ENCODE data around the gene NDUFS3.

NDUFS3 gene

DNA sequence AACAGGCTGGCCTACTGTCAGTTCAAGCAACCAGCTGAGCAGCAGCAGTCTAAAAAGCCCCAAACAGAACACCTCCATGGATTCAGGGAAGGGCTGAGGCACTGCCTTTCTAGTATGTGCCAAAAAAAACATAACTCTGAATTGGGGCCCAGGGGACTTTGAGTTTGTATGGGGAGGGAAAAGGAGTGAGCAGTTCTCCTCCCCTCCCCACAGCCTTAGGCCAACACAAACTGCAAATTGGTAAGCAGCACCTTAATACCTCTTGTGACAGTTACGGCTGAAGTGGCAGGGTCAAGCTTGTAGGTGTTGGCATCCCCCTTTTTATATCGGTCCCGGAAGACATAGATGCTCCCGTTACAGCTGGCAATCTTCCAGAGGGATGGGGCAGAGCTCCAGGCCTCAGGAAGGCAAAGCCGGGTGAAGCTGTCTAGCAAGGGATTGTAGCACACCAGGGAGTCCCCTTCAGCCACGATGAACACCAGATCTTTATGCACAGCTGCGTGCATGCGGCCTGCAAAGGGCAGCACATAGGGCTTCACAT, 6.1 kb upstream of the NDUFS3 start:
- no peak for DNase-seq (ENCODE audit: low spot score)
- TF ChIP-seq, protein P1, sequence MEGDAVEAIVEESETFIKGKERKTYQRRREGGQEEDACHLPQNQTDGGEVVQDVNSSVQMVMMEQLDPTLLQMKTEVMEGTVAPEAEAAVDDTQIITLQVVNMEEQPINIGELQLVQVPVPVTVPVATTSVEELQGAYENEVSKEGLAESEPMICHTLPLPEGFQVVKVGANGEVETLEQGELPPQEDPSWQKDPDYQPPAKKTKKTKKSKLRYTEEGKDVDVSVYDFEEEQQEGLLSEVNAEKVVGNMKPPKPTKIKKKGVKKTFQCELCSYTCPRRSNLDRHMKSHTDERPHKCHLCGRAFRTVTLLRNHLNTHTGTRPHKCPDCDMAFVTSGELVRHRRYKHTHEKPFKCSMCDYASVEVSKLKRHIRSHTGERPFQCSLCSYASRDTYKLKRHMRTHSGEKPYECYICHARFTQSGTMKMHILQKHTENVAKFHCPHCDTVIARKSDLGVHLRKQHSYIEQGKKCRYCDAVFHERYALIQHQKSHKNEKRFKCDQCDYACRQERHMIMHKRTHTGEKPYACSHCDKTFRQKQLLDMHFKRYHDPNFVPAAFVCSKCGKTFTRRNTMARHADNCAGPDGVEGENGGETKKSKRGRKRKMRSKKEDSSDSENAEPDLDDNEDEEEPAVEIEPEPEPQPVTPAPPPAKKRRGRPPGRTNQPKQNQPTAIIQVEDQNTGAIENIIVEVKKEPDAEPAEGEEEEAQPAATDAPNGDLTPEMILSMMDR (IDR thresholded peaks at IDR 0.05; ENCODE audit: extremely low read depth, missing control alignments), result no peak

DNA sequence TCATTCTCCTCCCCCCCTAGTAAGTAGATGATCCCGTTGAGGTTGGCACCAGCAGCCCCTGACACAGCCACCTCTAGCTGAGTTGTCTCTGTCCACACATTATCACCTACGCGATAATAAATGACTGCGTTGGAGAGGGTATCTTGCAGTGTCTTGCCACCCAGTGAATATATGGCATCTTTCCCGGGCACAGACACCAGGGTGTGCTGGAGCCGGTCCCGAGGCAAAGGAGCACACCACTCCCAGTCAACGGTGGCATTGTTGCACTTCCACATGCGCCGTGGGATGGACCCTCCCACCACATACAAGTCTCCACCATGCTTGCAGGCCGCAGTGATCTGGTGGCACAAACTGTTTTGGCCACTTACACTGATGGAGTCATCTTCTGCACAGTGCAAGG, 5.6 kb upstream of the NDUFS3 start:
- TF ChIP-seq, protein P1 (IDR thresholded peaks at IDR 0.05; ENCODE audit: extremely low read depth, missing control alignments), result no peak
- DNase-seq (ENCODE audit: low spot score), result no peak

DNA sequence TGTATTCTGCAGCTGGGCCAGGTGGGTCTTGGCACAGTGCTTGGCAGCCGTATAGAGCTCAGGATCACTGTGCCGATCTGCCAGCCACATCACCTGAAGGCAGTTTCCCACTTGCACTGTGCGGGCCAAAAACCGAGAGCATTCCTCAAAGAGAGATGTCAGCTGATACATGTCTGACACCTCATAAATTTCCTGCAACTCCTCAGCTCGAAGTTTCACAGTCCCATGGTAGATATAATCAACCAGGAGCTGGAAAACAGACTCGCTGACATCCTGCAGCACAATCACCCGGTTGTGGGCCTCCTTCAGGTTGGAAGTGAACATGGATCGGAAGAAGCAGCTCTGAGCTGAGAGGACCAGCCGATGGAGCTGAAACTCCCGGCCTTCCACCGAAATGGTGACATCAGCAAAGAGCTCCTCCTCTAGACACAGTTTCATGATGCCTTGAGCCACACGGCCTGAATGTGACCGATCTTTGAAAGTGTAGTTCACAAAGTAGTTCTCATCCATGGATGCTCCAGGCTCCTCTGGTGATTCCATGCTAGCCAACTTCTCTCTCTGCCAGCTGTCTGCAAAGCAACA, 1.3 kb upstream of the NDUFS3 start:
- no peak for DNase-seq (ENCODE audit: low spot score)
- TF ChIP-seq, protein P1 (IDR thresholded peaks at IDR 0.05; ENCODE audit: extremely low read depth, missing control alignments), result no peak

DNA sequence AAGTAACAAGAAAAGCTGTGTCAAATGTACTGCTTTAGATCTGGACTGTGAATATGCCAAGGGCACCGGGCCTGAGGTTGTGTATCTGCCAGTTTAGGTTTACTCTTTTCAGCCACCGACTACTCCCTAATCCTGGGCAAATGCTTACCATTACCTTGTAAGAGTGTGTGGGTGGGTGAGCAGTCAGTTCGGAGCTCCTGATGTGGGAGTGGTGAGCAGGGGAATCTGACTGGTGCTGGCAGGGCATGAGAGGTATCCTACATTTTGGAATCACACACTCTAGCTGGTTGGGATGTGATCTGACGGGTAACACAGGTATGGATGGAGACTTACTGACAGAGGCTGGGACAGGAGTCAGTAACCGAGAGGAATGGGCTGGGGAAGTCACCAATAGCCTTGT, 5.0 kb downstream of the NDUFS3 start:
- TF ChIP-seq, protein P1 (IDR thresholded peaks at IDR 0.05; ENCODE audit: extremely low read depth, missing control alignments), result no peak
- DNase-seq (ENCODE audit: low spot score), result no peak

DNA sequence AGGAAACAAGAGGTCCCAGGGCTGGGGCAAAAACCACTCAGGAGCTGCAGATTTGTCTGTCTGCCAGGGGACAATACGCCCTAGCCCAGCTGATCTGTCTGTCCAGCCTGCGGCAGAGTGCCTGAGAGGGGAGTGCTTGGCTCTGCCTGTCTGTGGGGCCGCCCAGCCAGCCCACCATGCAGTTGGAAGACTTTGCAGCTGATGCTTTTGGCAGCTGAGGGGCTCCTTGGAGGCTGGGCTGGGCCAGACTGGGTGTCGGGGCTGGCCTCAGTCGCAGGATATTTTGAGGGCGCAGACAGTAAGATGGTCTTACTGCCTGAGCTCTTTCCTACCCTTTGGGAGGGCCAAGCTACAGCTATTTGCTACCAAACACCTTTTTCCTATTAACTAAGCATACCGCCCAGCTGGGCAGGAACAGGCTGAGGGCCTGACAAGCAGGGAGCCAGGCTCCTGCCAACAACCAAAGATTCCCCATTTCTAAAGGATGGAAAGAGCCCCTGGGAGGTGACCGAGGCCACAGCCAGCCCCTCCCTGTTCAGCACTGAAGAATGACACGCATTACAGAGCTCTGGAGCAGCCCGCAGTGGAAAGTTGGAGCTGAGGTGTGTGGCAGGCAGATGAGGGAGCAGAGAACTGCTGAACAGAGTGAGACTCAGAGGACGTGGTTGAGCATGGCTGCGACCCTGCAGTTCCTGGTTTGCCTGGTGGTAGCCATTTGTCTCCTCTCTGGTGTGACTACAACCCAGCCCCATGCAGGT, 7.4 kb downstream of the NDUFS3 start, which contains the start of gene FAM180B:
FAM180B (plus strand) TSS at position 581 of the 758 bp plus-strand sequence; CDS start at position 672, 91 bp downstream.
- TF ChIP-seq, protein P1 (IDR thresholded peaks at IDR 0.05; ENCODE audit: extremely low read depth, missing control alignments), result no peak
- no peak for DNase-seq (ENCODE audit: low spot score)

DNA sequence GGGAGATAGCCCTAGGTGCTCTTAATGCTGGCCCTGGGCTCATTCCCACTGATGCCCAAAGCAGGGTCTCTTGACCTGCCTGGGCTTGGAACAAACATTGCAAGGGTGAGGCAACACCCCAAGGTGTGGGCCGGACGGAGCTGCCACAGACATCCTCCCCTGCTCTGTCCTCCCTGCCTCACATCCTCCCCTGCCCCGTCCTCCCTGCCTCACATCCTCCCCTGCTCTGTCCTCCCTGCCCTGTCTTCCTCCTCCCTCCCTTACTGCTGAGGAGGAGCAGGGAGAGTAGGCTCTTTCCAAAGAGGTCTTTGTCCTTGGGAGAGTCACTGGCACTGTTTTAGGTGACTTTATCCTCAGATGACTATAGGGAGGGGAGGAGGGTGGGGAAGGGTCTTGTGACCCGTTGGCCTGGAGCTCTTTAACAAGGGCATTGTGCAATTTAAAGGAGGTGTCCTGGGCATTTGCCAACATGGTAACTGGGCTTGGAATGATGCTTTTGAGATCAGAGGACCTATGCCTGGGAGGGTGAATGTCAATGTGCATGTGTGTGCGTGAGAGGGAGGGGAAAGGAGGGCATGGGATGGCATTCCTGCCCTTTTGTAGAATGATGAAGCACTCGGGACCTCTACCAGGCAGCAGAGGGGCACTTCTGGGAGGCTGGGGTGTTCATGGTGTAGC, 8.3 kb downstream of the NDUFS3 start:
- no peak for DNase-seq (ENCODE audit: low spot score)
- TF ChIP-seq, protein P1 (IDR thresholded peaks at IDR 0.05; ENCODE audit: extremely low read depth, missing control alignments), result no peak
